GM19035 (cell line): Measurements from ENCODE around the gene STRA6.

ENCODE experiments used
- ATAC-seq: cut with Tn5 transposase; IDR thresholded peaks from one replicate; pipeline ENCODE4 v1.9.1; 2021; ENCODE audit not compliant: unreplicated experiment

The STRA6 gene

GRCh38 chr15:74133694-74134386 is 68.7 kb downstream of the STRA6 start:
- no peak for ATAC-seq

GRCh38 chr15:74132681-74133651 is 69.6 kb downstream of the STRA6 start:
- no peak for ATAC-seq

GRCh38 chr15:74131628-74132413 is 70.8 kb downstream of the STRA6 start:
- no peak for ATAC-seq

- ATAC-seq = no peak
Measured at GRCh38 chr15:74130849-74131627, 71.5 kb downstream of the STRA6 start.

GRCh38 chr15:74130155-74130848 is 72.3 kb downstream of the STRA6 start, which contains the start of gene ISLR2:
Gene ISLR2, plus strand, starts transcription at chr15:74130586. Its CDS starts 2,169 bp downstream, at chr15:74132755.
- ATAC-seq = no peak

GRCh38 chr15:74129586-74130154 is 72.9 kb downstream of the STRA6 start:
- ATAC-seq = no peak
